ENCODE measurements around the gene WSCD1.

Gene WSCD1

GRCh38 chr17:6069539-6070429 is at the start of gene WSCD1 (continued):
- TF ChIP-seq KLF17 (tag by site-specific recombination; IDR thresholded peaks at IDR 0.05) (peak; percentile 36; the same call in 1 of the 2 replicates), ZNF521 (tag by site-specific recombination; IDR thresholded peaks at IDR 0.05) (no peak), ZNF777 (tag by site-specific recombination; IDR thresholded peaks at IDR 0.05; ENCODE audit: borderline replicate concordance) (peak; percentile 97), ZNF558 (tag by site-specific recombination; IDR thresholded peaks at IDR 0.05) (no peak), ZNF302 (tag by site-specific recombination; IDR thresholded peaks at IDR 0.05; ENCODE audit: low read depth) (0 out of 2 replicates have a peak, but pooled peaks have one; percentile 10), HOXC10 (CRISPR knock-in tag; IDR thresholded peaks at IDR 0.05) (no peak), ZNF132 (tag by site-specific recombination; IDR thresholded peaks at IDR 0.05; ENCODE audit: borderline replicate concordance) (no peak), ZNF529 (tag by site-specific recombination; IDR thresholded peaks at IDR 0.05; ENCODE audit: insufficient replicate concordance) (no peak), ZNF248 (tag by site-specific recombination; IDR thresholded peaks at IDR 0.05) (0 out of 2 replicates have a peak, but pooled peaks have one; percentile 34), ZNF354C (tag by site-specific recombination; IDR thresholded peaks at IDR 0.05; ENCODE audit: borderline replicate concordance, low read depth) (no peak), BCL6B (tag by site-specific recombination; IDR thresholded peaks at IDR 0.05) (no peak), ZNF768 (tag by site-specific recombination; IDR thresholded peaks at IDR 0.05) (no peak), GFI1B (tag by site-specific recombination; IDR thresholded peaks at IDR 0.05) (0 out of 2 replicates have a peak, but pooled peaks have one; percentile 23), EGR2 (tag by site-specific recombination; IDR thresholded peaks at IDR 0.05; ENCODE audit: low read depth) (peak; percentile 67), ZNF202 (tag by site-specific recombination; IDR thresholded peaks at IDR 0.05; ENCODE audit: borderline replicate concordance) (no peak), ZNF18 (tag by site-specific recombination; IDR thresholded peaks at IDR 0.05) (peak; percentile 96), HOXD13 (CRISPR knock-in tag; IDR thresholded peaks at IDR 0.05; ENCODE audit: borderline replicate concordance) (no peak), ZNF10 (tag by site-specific recombination; IDR thresholded peaks at IDR 0.05) (no peak; the same call in 1 of the 2 replicates), SETDB1 (IDR thresholded peaks at IDR 0.05; ENCODE audit: insufficient read length, low read length) (no peak), ZNF114 (tag by site-specific recombination; IDR thresholded peaks at IDR 0.05) (0 out of 2 replicates have a peak, but pooled peaks have one; percentile 25), ZNF658 (tag by site-specific recombination; IDR thresholded peaks at IDR 0.05) (no peak), ZFHX2 (tag by site-specific recombination; conservative IDR thresholded peaks at IDR 0.05) (peak; percentile 90), GLIS1 (tag by site-specific recombination; IDR thresholded peaks at IDR 0.05) (peak; percentile 81), ZNF366 (tag by site-specific recombination; conservative IDR thresholded peaks at IDR 0.05) (no peak), HOXA7 (CRISPR knock-in tag; IDR thresholded peaks at IDR 0.05; ENCODE audit: borderline replicate concordance) (no peak), ZNF449 (tag by site-specific recombination; IDR thresholded peaks at IDR 0.05) (no peak), ZNF785 (tag by site-specific recombination; IDR thresholded peaks at IDR 0.05) (peak; percentile 72; the same call in 1 of the 2 replicates), ZFP37 (tag by site-specific recombination; IDR thresholded peaks at IDR 0.05) (no peak), ZNF223 (tag by site-specific recombination; IDR thresholded peaks at IDR 0.05) (0 out of 2 replicates have a peak, but pooled peaks have one; percentile 11), ZNF549 (tag by site-specific recombination; IDR thresholded peaks at IDR 0.05) (no peak), REST (tag by site-specific recombination; IDR thresholded peaks at IDR 0.05) (no peak)

Measured in HEK293 (cell line).